PC-9 (cell line): ENCODE measurements around the gene POP5.
A peak's percentile ranks its signal among the peaks of the same experiment; 100 is the strongest.

ENCODE experiments used
- EZH2 ChIP-seq: fragments of 200-600 bp; sonication (generic); IDR thresholded peaks from 2 replicates; pipeline ENCODE4 v1.8.0; 2017; ENCODE audit warnings: antibody characterized with exemption, low read depth
- TF ChIP-seq, protein P1 (sequence below): fragments of 200-600 bp; sonication (generic); conservative IDR thresholded peaks from 2 replicates; pipeline ENCODE4 v1.6.1; 2017; ENCODE audit warnings: mixed run types, antibody characterized with exemption, mild to moderate bottlenecking, moderate library complexity

GRCh38 chr12:120583478-120584030 is 2.4 kb upstream of the POP5 start:
- TF ChIP-seq, protein P1, sequence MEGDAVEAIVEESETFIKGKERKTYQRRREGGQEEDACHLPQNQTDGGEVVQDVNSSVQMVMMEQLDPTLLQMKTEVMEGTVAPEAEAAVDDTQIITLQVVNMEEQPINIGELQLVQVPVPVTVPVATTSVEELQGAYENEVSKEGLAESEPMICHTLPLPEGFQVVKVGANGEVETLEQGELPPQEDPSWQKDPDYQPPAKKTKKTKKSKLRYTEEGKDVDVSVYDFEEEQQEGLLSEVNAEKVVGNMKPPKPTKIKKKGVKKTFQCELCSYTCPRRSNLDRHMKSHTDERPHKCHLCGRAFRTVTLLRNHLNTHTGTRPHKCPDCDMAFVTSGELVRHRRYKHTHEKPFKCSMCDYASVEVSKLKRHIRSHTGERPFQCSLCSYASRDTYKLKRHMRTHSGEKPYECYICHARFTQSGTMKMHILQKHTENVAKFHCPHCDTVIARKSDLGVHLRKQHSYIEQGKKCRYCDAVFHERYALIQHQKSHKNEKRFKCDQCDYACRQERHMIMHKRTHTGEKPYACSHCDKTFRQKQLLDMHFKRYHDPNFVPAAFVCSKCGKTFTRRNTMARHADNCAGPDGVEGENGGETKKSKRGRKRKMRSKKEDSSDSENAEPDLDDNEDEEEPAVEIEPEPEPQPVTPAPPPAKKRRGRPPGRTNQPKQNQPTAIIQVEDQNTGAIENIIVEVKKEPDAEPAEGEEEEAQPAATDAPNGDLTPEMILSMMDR: peak; percentile 95
- TF ChIP-seq EZH2: no peak
